Measurements from ENCODE around the gene DHRS13.

The DHRS13 gene

GRCh38 chr17:28875848-28876550 lies 26.9 kb downstream of the DHRS13 start:
- no peak for DNase-seq (ENCODE audit: low read depth)
- no peak for TF ChIP-seq CTCF (conservative IDR thresholded peaks at IDR 0.05; ENCODE audit: low read depth, low read length)

GRCh38 chr17:28874750-28875149 lies 28.1 kb downstream of the DHRS13 start:
- no peak for TF ChIP-seq CTCF (conservative IDR thresholded peaks at IDR 0.05; ENCODE audit: low read depth, low read length)
- no peak for DNase-seq (ENCODE audit: low read depth)
- H3K4me3 ChIP-seq (ENCODE audit: low read depth, low read length): no peak overlapping the region

More at GRCh38 chr17:28875848-28876550, 26.9 kb downstream of the DHRS13 start:
- H3K4me3 ChIP-seq (ENCODE audit: low read depth, low read length): no peak overlapping the region

GRCh38 chr17:28873839-28874238 lies 29.0 kb downstream of the DHRS13 start:
- no peak for TF ChIP-seq CTCF (conservative IDR thresholded peaks at IDR 0.05; ENCODE audit: low read depth, low read length)
- DNase-seq (ENCODE audit: low read depth): no peak
- H3K4me3 ChIP-seq (ENCODE audit: low read depth, low read length): no peak overlapping the region

- TF ChIP-seq CTCF (conservative IDR thresholded peaks at IDR 0.05; ENCODE audit: low read depth, low read length): no peak
- no peak overlapping the region for H3K4me3 ChIP-seq (ENCODE audit: low read depth, low read length)
- no peak for DNase-seq (ENCODE audit: low read depth)
Measured at GRCh38 chr17:28871056-28871579, 31.8 kb downstream of the DHRS13 start.

GRCh38 chr17:28867276-28867675 lies 35.6 kb downstream of the DHRS13 start:
- TF ChIP-seq CTCF (conservative IDR thresholded peaks at IDR 0.05; ENCODE audit: low read depth, low read length): no peak
- H3K4me3 ChIP-seq (ENCODE audit: low read depth, low read length): no peak overlapping the region
- DNase-seq (ENCODE audit: low read depth): no peak

- DNase-seq (ENCODE audit: low read depth): peak; percentile 28
Measured at GRCh38 chr17:28865946-28866752, 36.7 kb downstream of the DHRS13 start.

More at GRCh38 chr17:28865946-28866752, 36.7 kb downstream of the DHRS13 start:
- no peak for TF ChIP-seq CTCF (conservative IDR thresholded peaks at IDR 0.05; ENCODE audit: low read depth, low read length)
- H3K4me3 ChIP-seq (ENCODE audit: low read depth, low read length): no peak overlapping the region

Measured in choroid plexus epithelial cell (primary cell).